HUDEP-2 (cell line): ENCODE measurements around the gene ZDHHC23.

Source experiments
- DNase-seq, 76 experiments: peaks; one replicate each; lab custom pipeline; 2025; ENCODE audit not compliant: unreplicated experiment in 76 of 76; lab: John Stamatoyannopoulos, UW

ZDHHC23 gene

DNA sequence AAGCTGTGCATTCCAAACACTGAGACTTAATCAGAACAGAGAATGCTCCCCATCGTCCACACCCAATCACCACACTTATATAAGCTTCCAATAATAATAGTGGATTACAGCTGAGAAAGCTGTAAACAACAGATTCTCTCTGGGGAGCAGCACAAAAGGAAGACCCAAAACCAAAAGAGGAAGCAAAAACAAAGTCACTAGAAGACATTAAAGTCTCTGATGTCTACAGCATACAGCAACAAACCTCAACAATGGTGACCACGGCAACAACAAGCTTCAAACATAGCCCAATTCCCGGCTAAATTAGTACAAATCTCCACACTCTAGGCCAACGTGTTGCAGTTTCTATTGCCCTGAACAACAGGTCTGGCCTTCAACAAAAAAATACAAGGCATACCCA, 37.7 kb downstream of the ZDHHC23 start:
- no peak for DNase-seq

- no peak for DNase-seq
Measured at GRCh38 chr3:114005481-114005880, 57.7 kb downstream of the ZDHHC23 start.

GRCh38 chr3:114011059-114011797, 63.4 kb downstream of the ZDHHC23 start:
- DNase-seq, result no peak
